Measurements from ENCODE around the gene ZDHHC11. TPM values are rescaled to one million over a fixed set of nuclear protein-coding genes. Genes with fewer than 3 reads are reported as not detected.

The ZDHHC11 gene
- polyA plus RNA-seq, 6 donors from 2014 or later: not detected

- ATAC-seq (ENCODE audit: low read depth in 2 of 2): peak in 1 of 2 donors; percentile 36
- H3K27me3 Mint-ChIP-seq: no peaks in the 10 kb centered on the region
Measured at GRCh38 chr5:873328-873727, 22.5 kb upstream of the ZDHHC11 start.

GRCh38 chr5:872301-872700 lies 21.5 kb upstream of the ZDHHC11 start:
- Mint-ChIP-seq H3K27ac (peak overlapping the region in 1 of 6 donors; percentile 80), H3K4me3 (no peak overlapping the region), H3K36me3 (peaks cover 20 to 45% of the 10 kb centered on the region in 2 donors)

More at GRCh38 chr5:873328-873727, 22.5 kb upstream of the ZDHHC11 start:
- Mint-ChIP-seq H3K36me3 (peaks cover 12 to 42% of the 10 kb centered on the region in 2 donors), H3K4me1 (peaks cover 6 to 10% (median 7%) of the 10 kb centered on the region in 3 donors), H3K4me3 (peak overlapping the region in 1 of 8 donors; percentile 31), H3K9me3 (no peaks in the 10 kb centered on the region), H3K27ac (peak overlapping the region in 2 of 6 donors; percentile 38 to 53)
- no peak for DNase-seq

DNA sequence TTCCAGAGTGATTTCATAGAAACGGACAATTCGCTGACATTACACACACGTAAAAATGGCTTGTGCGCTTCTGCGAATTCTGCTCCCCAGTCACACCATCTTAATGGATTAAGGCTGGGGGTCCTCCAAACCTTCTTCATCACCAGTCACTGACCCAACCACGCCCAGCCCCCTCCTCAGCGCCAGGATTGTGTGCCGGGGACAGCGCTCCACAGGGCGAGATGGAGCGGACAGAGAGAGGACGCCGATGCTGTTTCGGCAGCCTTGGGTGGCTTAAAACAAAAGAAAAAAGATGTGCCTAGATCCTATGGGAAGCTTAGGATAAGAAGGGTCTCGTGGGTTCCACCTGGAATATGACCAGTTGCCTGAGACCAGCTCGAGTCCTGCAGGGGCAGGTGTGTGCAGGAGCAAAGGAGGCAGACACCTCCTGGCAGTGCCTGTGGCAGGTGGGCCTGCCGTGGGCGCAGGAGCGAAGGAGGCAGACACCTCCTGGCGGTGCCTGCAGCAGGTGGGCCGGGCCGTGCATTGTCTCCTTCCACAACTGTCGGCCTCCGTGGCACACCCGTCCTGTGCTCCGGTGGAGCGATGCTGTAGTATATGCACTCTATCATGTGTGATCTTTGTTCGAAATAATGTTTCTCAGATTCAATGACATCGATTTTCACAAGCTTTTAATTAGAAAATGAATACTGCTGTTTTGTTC lies 21.0 kb upstream of the ZDHHC11 start:
- no peak for ATAC-seq (ENCODE audit: low read depth in 2 of 2)
- no peak overlapping the region for H3K4me3 Mint-ChIP-seq
- H3K9me3 Mint-ChIP-seq: no peaks in the 10 kb centered on the region
- peaks cover 6 to 10% (median 7%) of the 10 kb centered on the region in 3 donors for H3K4me1 Mint-ChIP-seq
- peak overlapping the region in 1 of 6 donors; percentile 80 for H3K27ac Mint-ChIP-seq
- peaks cover 23 to 48% of the 10 kb centered on the region in 2 donors for H3K36me3 Mint-ChIP-seq
- DNase-seq: no peak
- no peaks in the 10 kb centered on the region for H3K27me3 Mint-ChIP-seq

More at GRCh38 chr5:872301-872700, 21.5 kb upstream of the ZDHHC11 start:
- H3K9me3 Mint-ChIP-seq: no peaks in the 10 kb centered on the region
- H3K27me3 Mint-ChIP-seq: no peaks in the 10 kb centered on the region
- DNase-seq: no peak
- ATAC-seq (ENCODE audit: low read depth in 2 of 2): no peak
- peaks cover 6 to 10% (median 7%) of the 10 kb centered on the region in 3 donors for H3K4me1 Mint-ChIP-seq

DNA sequence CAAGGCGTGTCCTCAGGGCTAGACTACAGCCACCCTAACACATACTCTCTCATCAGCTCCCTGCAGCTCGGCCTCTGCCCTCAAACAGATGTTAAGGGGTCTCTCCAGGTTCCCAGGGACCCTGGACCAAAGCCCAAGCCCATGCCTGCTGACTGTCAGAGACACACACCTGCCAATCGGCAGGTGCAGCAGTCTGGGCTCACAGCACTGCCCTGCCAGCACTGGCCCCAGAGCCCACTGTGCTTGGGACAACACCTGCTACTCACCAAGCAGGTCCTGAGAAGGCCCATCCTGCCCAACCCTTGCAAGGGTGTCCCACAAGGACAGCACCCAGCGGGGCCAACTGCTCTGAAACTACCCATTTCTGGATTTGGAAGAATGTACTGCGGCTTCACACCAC lies 20.2 kb upstream of the ZDHHC11 start:
- no peaks in the 10 kb centered on the region for H3K27me3 Mint-ChIP-seq
- H3K36me3 Mint-ChIP-seq: peaks cover 30 to 54% of the 10 kb centered on the region in 2 donors

DNA sequence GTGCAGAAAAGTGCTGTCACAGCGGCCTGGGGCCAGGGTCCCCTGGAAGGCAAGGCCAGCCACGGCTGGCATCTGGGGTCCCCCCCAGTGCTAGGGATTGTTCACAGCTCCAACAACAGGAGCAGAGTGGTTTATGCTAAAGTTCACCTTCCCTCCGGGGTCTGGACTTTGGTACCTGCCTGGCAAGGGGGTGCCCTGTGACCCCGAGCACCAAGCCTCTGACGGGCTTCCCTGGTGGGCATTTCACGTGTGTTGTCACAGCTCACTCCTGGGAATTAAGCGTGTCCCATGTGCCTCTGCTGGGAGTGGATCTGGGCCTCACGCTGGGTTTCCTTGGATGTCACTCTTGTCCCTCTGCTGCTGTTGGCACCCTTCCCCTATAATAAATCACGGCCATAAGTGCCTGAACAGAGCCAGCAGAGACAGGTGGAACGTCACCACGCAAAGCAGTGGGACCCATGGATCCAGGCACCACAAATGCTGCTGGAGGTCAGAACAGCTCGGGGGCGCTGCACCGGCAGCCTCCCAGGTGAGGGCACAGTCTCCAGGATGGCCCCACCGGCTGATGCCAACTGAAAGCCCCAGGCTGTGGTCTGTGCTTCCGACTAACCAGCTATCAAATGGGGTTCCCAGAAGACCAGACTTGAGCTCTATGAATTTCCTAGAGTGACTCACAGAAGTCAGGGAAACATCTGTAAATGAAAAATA lies 17.8 kb upstream of the ZDHHC11 start:
- H3K27me3 Mint-ChIP-seq: no peaks in the 10 kb centered on the region
- H3K9me3 Mint-ChIP-seq: no peaks in the 10 kb centered on the region
- no peak overlapping the region for H3K4me3 Mint-ChIP-seq
- peak overlapping the region in 1 of 6 donors; percentile 54 for H3K27ac Mint-ChIP-seq
- ATAC-seq (ENCODE audit: low read depth in 2 of 2) (no peak), DNase-seq (no peak)
- peaks cover 5 to 6% (median 5%) of the 10 kb centered on the region in 3 donors for H3K4me1 Mint-ChIP-seq
- peaks cover 25 to 39% of the 10 kb centered on the region in 2 donors for H3K36me3 Mint-ChIP-seq

More for the DNA sequence above, 20.2 kb upstream of the ZDHHC11 start:
- Mint-ChIP-seq H3K4me3 (no peak overlapping the region), H3K27ac (no peak overlapping the region), H3K9me3 (no peaks in the 10 kb centered on the region), H3K4me1 (peaks cover 6 to 10% (median 7%) of the 10 kb centered on the region in 3 donors)
- DNase-seq: no peak
- ATAC-seq (ENCODE audit: low read depth in 2 of 2): no peak

GRCh38 chr5:867300-867870 lies 16.6 kb upstream of the ZDHHC11 start:
- no peaks in the 10 kb centered on the region for H3K9me3 Mint-ChIP-seq
- H3K27me3 Mint-ChIP-seq: no peaks in the 10 kb centered on the region
- H3K27ac Mint-ChIP-seq: no peak overlapping the region
- DNase-seq (no peak), ATAC-seq (ENCODE audit: low read depth in 2 of 2) (no peak)
- no peaks in the 10 kb centered on the region for H3K4me1 Mint-ChIP-seq
- H3K36me3 Mint-ChIP-seq: peaks cover 25 to 39% of the 10 kb centered on the region in 2 donors
- no peak overlapping the region for H3K4me3 Mint-ChIP-seq

GRCh38 chr5:865771-866170 lies 15.0 kb upstream of the ZDHHC11 start:
- H3K27me3 Mint-ChIP-seq: no peaks in the 10 kb centered on the region
- no peaks in the 10 kb centered on the region for H3K9me3 Mint-ChIP-seq
- ATAC-seq (ENCODE audit: low read depth in 2 of 2): no peak
- peaks cover 18 to 39% of the 10 kb centered on the region in 2 donors for H3K36me3 Mint-ChIP-seq
- H3K4me1 Mint-ChIP-seq: peaks cover 0 to 2% (median 2%) of the 10 kb centered on the region in 3 donors
- no peak overlapping the region for H3K4me3 Mint-ChIP-seq
- peak overlapping the region in 1 of 6 donors; percentile 60 for H3K27ac Mint-ChIP-seq
- no peak for DNase-seq

DNA sequence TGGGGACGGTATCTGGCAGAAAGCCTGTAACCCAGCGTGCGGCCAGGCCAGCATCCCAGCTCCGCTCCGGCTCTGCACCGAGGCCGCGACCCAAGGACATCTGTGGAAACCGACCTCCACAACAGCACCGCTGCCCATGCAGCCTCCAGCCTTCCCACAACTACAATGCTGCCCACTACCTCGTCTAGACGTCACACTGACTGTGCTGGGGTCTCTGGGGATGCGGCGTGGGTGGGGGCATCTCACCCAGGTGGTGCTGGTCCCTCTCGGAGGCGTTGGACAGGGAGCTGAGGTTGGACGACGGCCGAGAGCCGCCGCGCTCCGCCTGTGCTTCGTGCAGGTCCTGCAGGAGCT lies 14.4 kb upstream of the ZDHHC11 start:
- no peak for ATAC-seq (ENCODE audit: low read depth in 2 of 2)
- peaks cover 18 to 34% of the 10 kb centered on the region in 2 donors for H3K36me3 Mint-ChIP-seq
- H3K4me1 Mint-ChIP-seq: peaks cover 0 to 4% (median 3%) of the 10 kb centered on the region in 3 donors

GRCh38 chr5:864492-865167 lies 13.8 kb upstream of the ZDHHC11 start:
- no peak for ATAC-seq (ENCODE audit: low read depth in 2 of 2)
- peak overlapping the region in 1 of 6 donors; percentile 62 for H3K27ac Mint-ChIP-seq
- no peaks in the 10 kb centered on the region for H3K9me3 Mint-ChIP-seq
- no peak overlapping the region for H3K4me3 Mint-ChIP-seq
- peaks cover 0 to 4% (median 3%) of the 10 kb centered on the region in 3 donors for H3K4me1 Mint-ChIP-seq
- DNase-seq: no peak
- H3K27me3 Mint-ChIP-seq: no peaks in the 10 kb centered on the region
- H3K36me3 Mint-ChIP-seq: peaks cover 18 to 28% of the 10 kb centered on the region in 2 donors

More for the DNA sequence above, 14.4 kb upstream of the ZDHHC11 start:
- H3K27me3 Mint-ChIP-seq: no peaks in the 10 kb centered on the region
- no peak overlapping the region for H3K4me3 Mint-ChIP-seq
- no peaks in the 10 kb centered on the region for H3K9me3 Mint-ChIP-seq
- no peak overlapping the region for H3K27ac Mint-ChIP-seq
- no peak for DNase-seq

GRCh38 chr5:863244-863805 lies 12.5 kb upstream of the ZDHHC11 start:
- H3K27me3 Mint-ChIP-seq: no peaks in the 10 kb centered on the region
- no peak overlapping the region for H3K4me3 Mint-ChIP-seq
- H3K27ac Mint-ChIP-seq: no peak overlapping the region
- H3K4me1 Mint-ChIP-seq: peaks cover 3 to 5% (median 4%) of the 10 kb centered on the region in 3 donors
- no peaks in the 10 kb centered on the region for H3K9me3 Mint-ChIP-seq
- H3K36me3 Mint-ChIP-seq: peaks cover 18 to 21% of the 10 kb centered on the region in 2 donors
- DNase-seq (no peak), ATAC-seq (ENCODE audit: low read depth in 2 of 2) (no peak)

GRCh38 chr5:862367-863243 lies 11.8 kb upstream of the ZDHHC11 start:
- peaks cover 3 to 5% (median 4%) of the 10 kb centered on the region in 3 donors for H3K4me1 Mint-ChIP-seq
- H3K9me3 Mint-ChIP-seq: no peaks in the 10 kb centered on the region
- H3K27ac Mint-ChIP-seq: no peak overlapping the region
- no peak for ATAC-seq (ENCODE audit: low read depth in 2 of 2)
- DNase-seq: no peak
- peaks cover 12 to 14% of the 10 kb centered on the region in 2 donors for H3K36me3 Mint-ChIP-seq
- H3K27me3 Mint-ChIP-seq: no peaks in the 10 kb centered on the region
- no peak overlapping the region for H3K4me3 Mint-ChIP-seq
